ENCODE data around the gene SLC6A4.
"Not testable (repeated sequence)": the region's sequence is repeated elsewhere in the genome, so short reads cannot be mapped to it uniquely, and the experiment has no call there.

The SLC6A4 gene

GRCh38 chr17:30165147-30165546 is 70.3 kb downstream of the SLC6A4 start:
- H3K27ac ChIP-seq (ENCODE audit: insufficient read depth, low read depth, low read length, poor library complexity, severe bottlenecking): no peak overlapping the region
- no peaks in the 10 kb centered on the region for H3K4me1 ChIP-seq (ENCODE audit: control insufficient read depth, insufficient read depth, low read length)
- H3K9me3 ChIP-seq (ENCODE audit: control insufficient read depth, low read length): no peaks in the 10 kb centered on the region
- no peaks in the 10 kb centered on the region for H3K36me3 ChIP-seq (ENCODE audit: control insufficient read depth, insufficient read depth, low read length)
- no peaks in the 10 kb centered on the region for H3K27me3 ChIP-seq (ENCODE audit: control insufficient read depth, insufficient read depth, low read length, poor library complexity, severe bottlenecking)
- WGBS, 2 experiments: 96 to 97% methylated on average over 3 of the region's 3 CpGs
- no peak overlapping the region for H3K4me3 ChIP-seq (ENCODE audit: insufficient read depth, low read depth, low read length)

GRCh38 chr17:30164531-30164930 is 71.0 kb downstream of the SLC6A4 start:
- 93% methylated on average over 4 of the region's 4 CpGs for WGBS, 2 experiments
- Histone ChIP-seq H3K4me3 (ENCODE audit: insufficient read depth, low read depth, low read length) (no peak overlapping the region), H3K9me3 (ENCODE audit: control insufficient read depth, low read length) (no peaks in the 10 kb centered on the region), H3K27me3 (ENCODE audit: control insufficient read depth, insufficient read depth, low read length, poor library complexity, severe bottlenecking) (no peaks in the 10 kb centered on the region), H3K4me1 (ENCODE audit: control insufficient read depth, insufficient read depth, low read length) (no peaks in the 10 kb centered on the region), H3K27ac (ENCODE audit: insufficient read depth, low read depth, low read length, poor library complexity, severe bottlenecking) (no peak overlapping the region), H3K36me3 (ENCODE audit: control insufficient read depth, insufficient read depth, low read length) (no peaks in the 10 kb centered on the region)

- no peak overlapping the region for H3K27ac ChIP-seq (ENCODE audit: insufficient read depth, low read depth, low read length, poor library complexity, severe bottlenecking)
- H3K9me3 ChIP-seq (ENCODE audit: control insufficient read depth, low read length): no peaks in the 10 kb centered on the region
- no peak overlapping the region for H3K4me3 ChIP-seq (ENCODE audit: insufficient read depth, low read depth, low read length)
- H3K4me1 ChIP-seq (ENCODE audit: control insufficient read depth, insufficient read depth, low read length): no peaks in the 10 kb centered on the region
- H3K27me3 ChIP-seq (ENCODE audit: control insufficient read depth, insufficient read depth, low read length, poor library complexity, severe bottlenecking): no peaks in the 10 kb centered on the region
- H3K36me3 ChIP-seq (ENCODE audit: control insufficient read depth, insufficient read depth, low read length): peaks cover 16% of the 10 kb centered on the region
These were observed 73.9 kb downstream of the SLC6A4 start for GRCh38 chr17:30161601-30162000.

GRCh38 chr17:30160419-30161172 is 74.9 kb downstream of the SLC6A4 start:
- Histone ChIP-seq H3K36me3 (ENCODE audit: control insufficient read depth, insufficient read depth, low read length) (peaks cover 21% of the 10 kb centered on the region), H3K27ac (ENCODE audit: insufficient read depth, low read depth, low read length, poor library complexity, severe bottlenecking) (no peak overlapping the region), H3K4me1 (ENCODE audit: control insufficient read depth, insufficient read depth, low read length) (no peaks in the 10 kb centered on the region), H3K9me3 (ENCODE audit: control insufficient read depth, low read length) (no peaks in the 10 kb centered on the region), H3K4me3 (ENCODE audit: insufficient read depth, low read depth, low read length) (no peak overlapping the region), H3K27me3 (ENCODE audit: control insufficient read depth, insufficient read depth, low read length, poor library complexity, severe bottlenecking) (no peaks in the 10 kb centered on the region)
- WGBS, 2 experiments: 93 to 96% methylated on average over 3 of the region's 3 CpGs

GRCh38 chr17:30158896-30159625 is 76.4 kb downstream of the SLC6A4 start:
- H3K4me3 ChIP-seq (ENCODE audit: insufficient read depth, low read depth, low read length): no peak overlapping the region
- H3K27me3 ChIP-seq (ENCODE audit: control insufficient read depth, insufficient read depth, low read length, poor library complexity, severe bottlenecking): no peaks in the 10 kb centered on the region
- no peak overlapping the region for H3K27ac ChIP-seq (ENCODE audit: insufficient read depth, low read depth, low read length, poor library complexity, severe bottlenecking)
- no peaks in the 10 kb centered on the region for H3K9me3 ChIP-seq (ENCODE audit: control insufficient read depth, low read length)
- H3K4me1 ChIP-seq (ENCODE audit: control insufficient read depth, insufficient read depth, low read length): no peaks in the 10 kb centered on the region
- 94 to 100% methylated on average over 2 to 3 of the region's 3 CpGs for WGBS, 2 experiments
- peaks cover 21% of the 10 kb centered on the region for H3K36me3 ChIP-seq (ENCODE audit: control insufficient read depth, insufficient read depth, low read length)

- no peak overlapping the region for H3K27ac ChIP-seq (ENCODE audit: insufficient read depth, low read depth, low read length, poor library complexity, severe bottlenecking)
- peaks cover 21% of the 10 kb centered on the region for H3K36me3 ChIP-seq (ENCODE audit: control insufficient read depth, insufficient read depth, low read length)
- WGBS, 2 experiments: 94 to 98% methylated on average over 2 of the region's 2 CpGs
- H3K4me3 ChIP-seq (ENCODE audit: insufficient read depth, low read depth, low read length): no peak overlapping the region
- no peaks in the 10 kb centered on the region for H3K27me3 ChIP-seq (ENCODE audit: control insufficient read depth, insufficient read depth, low read length, poor library complexity, severe bottlenecking)
- H3K9me3 ChIP-seq (ENCODE audit: control insufficient read depth, low read length): no peaks in the 10 kb centered on the region
- H3K4me1 ChIP-seq (ENCODE audit: control insufficient read depth, insufficient read depth, low read length): no peaks in the 10 kb centered on the region
These were observed 80.1 kb downstream of the SLC6A4 start for GRCh38 chr17:30155389-30155788.

GRCh38 chr17:30153463-30153862 is 82.0 kb downstream of the SLC6A4 start:
- H3K4me3 ChIP-seq (ENCODE audit: insufficient read depth, low read depth, low read length): no peak overlapping the region
- H3K9me3 ChIP-seq (ENCODE audit: control insufficient read depth, low read length): no peaks in the 10 kb centered on the region
- H3K27ac ChIP-seq (ENCODE audit: insufficient read depth, low read depth, low read length, poor library complexity, severe bottlenecking): no peak overlapping the region
- no peaks in the 10 kb centered on the region for H3K27me3 ChIP-seq (ENCODE audit: control insufficient read depth, insufficient read depth, low read length, poor library complexity, severe bottlenecking)
- peaks cover 13% of the 10 kb centered on the region for H3K36me3 ChIP-seq (ENCODE audit: control insufficient read depth, insufficient read depth, low read length)
- H3K4me1 ChIP-seq (ENCODE audit: control insufficient read depth, insufficient read depth, low read length): no peaks in the 10 kb centered on the region

GRCh38 chr17:30151471-30151870 is 84.0 kb downstream of the SLC6A4 start:
- 97 to 98% methylated on average over 3 to 4 of the region's 4 CpGs for WGBS, 2 experiments
- Histone ChIP-seq H3K4me1 (ENCODE audit: control insufficient read depth, insufficient read depth, low read length) (no peaks in the 10 kb centered on the region), H3K36me3 (ENCODE audit: control insufficient read depth, insufficient read depth, low read length) (peaks cover 4% of the 10 kb centered on the region), H3K27ac (ENCODE audit: insufficient read depth, low read depth, low read length, poor library complexity, severe bottlenecking) (no peak overlapping the region), H3K27me3 (ENCODE audit: control insufficient read depth, insufficient read depth, low read length, poor library complexity, severe bottlenecking) (no peaks in the 10 kb centered on the region), H3K9me3 (ENCODE audit: control insufficient read depth, low read length) (no peaks in the 10 kb centered on the region), H3K4me3 (ENCODE audit: insufficient read depth, low read depth, low read length) (no peak overlapping the region)

GRCh38 chr17:30148376-30148775 is 87.1 kb downstream of the SLC6A4 start:
- Histone ChIP-seq H3K4me3 (ENCODE audit: insufficient read depth, low read depth, low read length) (no peak overlapping the region), H3K27ac (ENCODE audit: insufficient read depth, low read depth, low read length, poor library complexity, severe bottlenecking) (no peak overlapping the region), H3K36me3 (ENCODE audit: control insufficient read depth, insufficient read depth, low read length) (no peaks in the 10 kb centered on the region), H3K27me3 (ENCODE audit: control insufficient read depth, insufficient read depth, low read length, poor library complexity, severe bottlenecking) (no peaks in the 10 kb centered on the region), H3K9me3 (ENCODE audit: control insufficient read depth, low read length) (no peaks in the 10 kb centered on the region), H3K4me1 (ENCODE audit: control insufficient read depth, insufficient read depth, low read length) (no peaks in the 10 kb centered on the region)
- 96 to 100% methylated on average over 1 of the region's 1 CpG for WGBS, 2 experiments

GRCh38 chr17:30147860-30148259 is 87.6 kb downstream of the SLC6A4 start:
- not testable (repeated sequence) for H3K27ac ChIP-seq (ENCODE audit: insufficient read depth, low read depth, low read length, poor library complexity, severe bottlenecking); H3K27me3 ChIP-seq (ENCODE audit: control insufficient read depth, insufficient read depth, low read length, poor library complexity, severe bottlenecking); H3K4me1 ChIP-seq (ENCODE audit: control insufficient read depth, insufficient read depth, low read length); H3K9me3 ChIP-seq (ENCODE audit: control insufficient read depth, low read length); H3K36me3 ChIP-seq (ENCODE audit: control insufficient read depth, insufficient read depth, low read length); H3K4me3 ChIP-seq (ENCODE audit: insufficient read depth, low read depth, low read length)
- WGBS, 2 experiments: 93 to 94% methylated on average over 6 of the region's 6 CpGs

Measured in ectodermal cell (in vitro differentiated cells).